ENCODE results near the gene TNFSF13B.

- TF ChIP-seq CTCF (conservative IDR thresholded peaks at IDR 0.05 in 1 of 2, IDR thresholded peaks at IDR 0.05 in 1 of 2; ENCODE audit: low read depth in 1 of 2, low read length in 2 of 2) (no peak), EZH2 (IDR thresholded peaks at IDR 0.05; ENCODE audit: low read length, missing control alignments) (no peak)
These were observed 13.6 kb downstream of the TNFSF13B start for GRCh38 chr13:108283110-108283509.
